GM12878 (cell line): ENCODE data around the gene KRTAP5-2. TPM values are rescaled to one million over a fixed set of nuclear protein-coding genes. Genes with fewer than 3 reads are reported as not detected.

Experiments used
- CREB1 ChIP-seq: IDR thresholded peaks from 2 replicates; pipeline ENCODE4 v1.6.1; 2012; ENCODE audit warnings: low read depth, mild to moderate bottlenecking, inconsistent platforms
- DPF2 ChIP-seq: fragments of 450-650 bp; IDR thresholded peaks from 2 replicates; pipeline ENCODE4 v1.6.1; 2017; ENCODE audit warnings: mild to moderate bottlenecking
- ETV6 ChIP-seq, 2 experiments: fragments of 450-650 bp in 1 of 2; IDR thresholded peaks in 1 of 2; conservative IDR thresholded peaks in 1 of 2; 2 replicates each; pipeline ENCODE4 v1.6.1; 2014; ENCODE audit warnings: antibody characterized with exemption in 1 of 2, borderline replicate concordance in 1 of 2, low read depth in 1 of 2, mild to moderate bottlenecking in 1 of 2, moderate library complexity in 1 of 2
- GATAD2B ChIP-seq: fragments of 450-650 bp; conservative IDR thresholded peaks from 2 replicates; pipeline ENCODE4 v1.6.1; 2017; ENCODE audit warnings: low read depth, mild to moderate bottlenecking, moderate library complexity
- IKZF1 ChIP-seq: fragments of 450-650 bp; conservative IDR thresholded peaks from 2 replicates; pipeline ENCODE4 v1.6.1; 2017; ENCODE audit warnings: antibody characterized with exemption, mild to moderate bottlenecking
- NFYB ChIP-seq: IDR thresholded peaks from 2 replicates; pipeline ENCODE4 v1.6.1; 2011; ENCODE audit warnings: low read depth, mild to moderate bottlenecking, low read length, improper control_type of control experiment, moderate library complexity; ENCODE audit not compliant: insufficient read depth
- NR2F1 ChIP-seq: fragments of 450-650 bp; conservative IDR thresholded peaks from 2 replicates; pipeline ENCODE4 v1.6.1; 2017; ENCODE audit warnings: mild to moderate bottlenecking
- PKNOX1 ChIP-seq: fragments of 450-650 bp; IDR thresholded peaks from 2 replicates; pipeline ENCODE4 v1.6.1; 2016; ENCODE audit warnings: mild to moderate bottlenecking
- RELA ChIP-seq: fragments of 450-650 bp; IDR thresholded peaks from 2 replicates; pipeline ENCODE4 v1.8.0; 2014; ENCODE audit warnings: borderline replicate concordance; ENCODE audit not compliant: partially characterized antibody
- REST ChIP-seq: IDR thresholded peaks from 2 replicates; pipeline ENCODE4 v1.6.1; 2012; ENCODE audit warnings: mild to moderate bottlenecking, low read depth, low read length
- polyA plus RNA-seq, 11 experiments: library from polyadenylated mRNA; depleted of rRNA in 4 of 11; unstranded in 6 of 11; stranded (reverse) in 5 of 11; fragments of >200 nt; fragmentation: Nextera tagmentation in 4 of 11; fragmentation: Illumina TruSeq in 1 of 11; extraction: Ambion mirVana in 4 of 11; extraction: Trizol in 1 of 11; gene quantifications; 1 replicate in 1 of 11; 2 replicates in 10 of 11; pipeline versions ENCODE4 v1.2.1 to v1.2.3, GENCODE V29; 2011 to 2016; ENCODE audit warnings: inconsistent platforms in 2 of 11, missing spikeins in 2 of 11, low read depth in 1 of 11
- total RNA-seq, 4 experiments: library from RNA; depleted of rRNA in 3 of 4; stranded (reverse); fragments of >200 nt in 3 of 4; fragmentation: Illumina TruSeq in 1 of 4; extraction: Trizol in 1 of 4; gene quantifications; 2 replicates each; pipeline versions ENCODE4 v1.2.1 to v1.2.3, GENCODE V29; 2013 to 2021

The KRTAP5-2 gene
- total and polyA plus RNA-seq, 10 of the 15 experiments (the other 5 are each of a cell fraction or from before 2014, with no cell fraction given) = not detected

GRCh38 chr11:1572197-1573076 lies 25.7 kb downstream of the KRTAP5-2 start, which contains the start of gene DUSP8 (continued):
- TF ChIP-seq REST (no peak), DPF2 (0 out of 2 replicates have a peak, but pooled peaks have one; percentile 36), IKZF1 (0 out of 2 replicates have a peak, but pooled peaks have one; percentile 15), GATAD2B (0 out of 2 replicates have a peak, but pooled peaks have one; percentile 36), RELA (no peak), ETV6 (conservative IDR thresholded peaks at IDR 0.05 in 1 of 2, IDR thresholded peaks at IDR 0.05 in 1 of 2; ENCODE audit: borderline replicate concordance in 1 of 2, low read depth in 1 of 2) (no peak), NR2F1 (0 out of 2 replicates have a peak, but pooled peaks have one; percentile 17), NFYB (peak; percentile 81; the same call in 1 of the 2 replicates), CREB1 (peak; percentile 88), PKNOX1 (0 out of 2 replicates have a peak, but pooled peaks have one; percentile 20)
